A549 (cell line): ENCODE results near the gene PFDN1. TPM values are rescaled to one million over a fixed set of nuclear protein-coding genes. Genes with fewer than 3 reads are reported as not detected.
A peak's percentile ranks its signal among the peaks of the same experiment; 100 is the strongest.
"Not testable (repeated sequence)": the region's sequence is repeated elsewhere in the genome, so short reads cannot be mapped to it uniquely, and the experiment has no call there.

Experiments
- ATAC-seq, 2 experiments: fragments of 200-7000 bp in 1 of 2; fragments of >200 bp in 1 of 2; cut with Nextera tagmentation in 1 of 2; cut with Tn5 transposase in 1 of 2; 3 replicates each; pipeline versions ENCODE4 v1.8.0 to v1.9.1; 2018 to 2020; ENCODE audit warnings: mild to moderate bottlenecking in 1 of 2, moderate library complexity in 1 of 2
- CTCF ChIA-PET: fragments of 300-600 bp; sonication (Branson Sonifier 250); formaldehyde crosslinking; extraction: SDS; loops from one replicate; lab custom pipeline; 2021; ENCODE audit warnings: antibody characterized with exemption, inconsistent platforms; lab: Yijun Ruan, JAX
- POLR2A ChIA-PET: fragments of 350-600 bp; formaldehyde crosslinking; extraction: SDS; loops from one replicate; lab custom pipeline; 2021; ENCODE audit warnings: antibody characterized with exemption, inconsistent platforms; lab: Yijun Ruan, JAX
- DNase-seq, 2 experiments: peaks; one replicate each; pipeline versions ENCODE4 v3.0.0 to v3.0.0-alpha.2; 2011 to 2016; ENCODE audit warnings: low read depth in 1 of 2, low spot score in 1 of 2
- FAIRE-seq: peaks from 2 replicates; lab custom pipeline; 2011; peaks lifted over from hg19 to GRCh38; lab: Jason Lieb, UNC
- H3K27ac ChIP-seq, 2 experiments: fragments of >200 bp; sonication (Bioruptor Twin); formaldehyde crosslinking; 3 replicates each; pipeline ENCODE4 v1.5.1; 2016 to 2017
- H3K4me1 ChIP-seq: fragments of >200 bp; sonication (Bioruptor Twin); formaldehyde crosslinking; 3 replicates; pipeline ENCODE4 v1.6.1; 2016
- H3K4me2 ChIP-seq: fragments of >200 bp; sonication (Bioruptor Twin); formaldehyde crosslinking; 3 replicates; pipeline ENCODE4 v1.6.1; 2016
- H3K4me3 ChIP-seq: fragments of >200 bp; sonication (Bioruptor Twin); formaldehyde crosslinking; 3 replicates; pipeline ENCODE4 v1.5.1; 2016
- H3K9me3 ChIP-seq: fragments of >200 bp; sonication (Bioruptor Twin); formaldehyde crosslinking; 3 replicates; pipeline ENCODE4 v1.6.1; 2016
- CBX8 ChIP-seq: fragments of 200-600 bp; sonication (generic); IDR thresholded peaks from 2 replicates; pipeline ENCODE4 v1.6.1; 2016
- CTCF ChIP-seq: fragments of >200 bp; sonication (Bioruptor Twin); formaldehyde crosslinking; IDR thresholded peaks from 3 replicates; pipeline ENCODE4 v1.5.1; 2016
- FOSL2 ChIP-seq, 2 experiments: fragments of 450-650 bp in 1 of 2; fragments of >200 bp in 1 of 2; sonication (Bioruptor Twin) in 1 of 2; formaldehyde crosslinking; IDR thresholded peaks; 2 replicates each; pipeline versions ENCODE4 v1.5.0 to v1.6.1; 2016 to 2020; ENCODE audit warnings: mild to moderate bottlenecking in 1 of 2, moderate library complexity in 1 of 2
- JUNB ChIP-seq: fragments of >200 bp; sonication (Bioruptor Twin); formaldehyde crosslinking; IDR thresholded peaks from 2 replicates; pipeline ENCODE4 v1.6.1; 2016
- KDM1A ChIP-seq: fragments of 200-600 bp; sonication (generic); IDR thresholded peaks from 2 replicates; pipeline ENCODE4 v1.6.1; 2016; ENCODE audit warnings: low read depth, mild to moderate bottlenecking
- MYC ChIP-seq: IDR thresholded peaks from 2 replicates; pipeline ENCODE4 v1.6.1; 2012; ENCODE audit warnings: mild to moderate bottlenecking, inconsistent platforms, low read length, improper control_type of control experiment, borderline replicate concordance
- NFE2L2 ChIP-seq: fragments of 150-350 bp; conservative IDR thresholded peaks from 2 replicates; pipeline ENCODE4 v1.6.1; 2014; ENCODE audit warnings: low read length
- POLR2A ChIP-seq: IDR thresholded peaks from 2 replicates; pipeline ENCODE4 v1.6.1; 2012; ENCODE audit warnings: mild to moderate bottlenecking, low read length
- POLR2AphosphoS2 ChIP-seq: conservative IDR thresholded peaks from 2 replicates; pipeline ENCODE4 v1.6.1; 2012; ENCODE audit warnings: low read length, improper control_type of control experiment, inconsistent platforms
- SMC3 ChIP-seq: fragments of >200 bp; sonication (Bioruptor Twin); formaldehyde crosslinking; IDR thresholded peaks from 3 replicates; pipeline ENCODE4 v1.6.1; 2018; ENCODE audit warnings: inconsistent platforms
- SREBF2 ChIP-seq: fragments of 450-650 bp; IDR thresholded peaks from 2 replicates; pipeline ENCODE4 v1.6.1; 2014; ENCODE audit warnings: mild to moderate bottlenecking, moderate library complexity
- TFCP2L1 ChIP-seq: fragments of 250-450 bp; sonication (Bioruptor Pico); IDR thresholded peaks from 2 replicates; pipeline ENCODE4 v1.5.0; 2021; ENCODE audit warnings: mild to moderate bottlenecking
- ZC3H11A ChIP-seq: fragments of 450-650 bp; IDR thresholded peaks from 2 replicates; pipeline ENCODE4 v1.6.1; 2014; ENCODE audit warnings: antibody characterized with exemption, mild to moderate bottlenecking
- ZNF302 ChIP-seq: fragments of 250-450 bp; sonication (Bioruptor Pico); IDR thresholded peaks from 2 replicates; pipeline ENCODE4 v1.9.0; 2021; ENCODE audit warnings: inconsistent platforms, mild to moderate bottlenecking, moderate library complexity
- WGBS: methylation state at CpG from one replicate; pipeline ENCODE4 v1.1.6; 2017; ENCODE audit errors: missing lambda C conversion rate; 5-methylcytosine and 5-hydroxymethylcytosine counted together
- polyA plus RNA-seq, 4 experiments: library from polyadenylated mRNA; depleted of rRNA in 3 of 4; stranded (reverse); fragments of >200 nt; fragmentation: RNase III in 1 of 4; extraction: RNeasy Plus Mini Kit Qiagen cat#74134 plus additional on column Dnase treatment in 1 of 4; gene quantifications; 2 replicates in 3 of 4; 3 replicates in 1 of 4; pipeline ENCODE4 v1.2.3, GENCODE V29; 2011 to 2017
- TF ChIP-seq, protein P1 (sequence below): IDR thresholded peaks from 2 replicates; pipeline ENCODE4 v1.6.1; 2012

PFDN1 gene
- polyA plus RNA-seq, 2 of the 4 experiments (the other 2 are of a cell fraction): 90.4 to 201 TPM

GRCh38 chr5:140344683-140345423 lies 42.0 kb upstream of the PFDN1 start:
- peak in 1 of 2 experiments; percentile 61 for DNase-seq
- no peak for FAIRE-seq
- peak overlapping the region in 1 of 2 experiments; percentile 16; a peak in 2 of 6 replicates for H3K27ac ChIP-seq
- WGBS: 72% methylated on average over 3 of the region's 4 CpGs
- H3K4me3 ChIP-seq: peak overlapping the region; percentile 75; the same call in 1 of the 3 replicates
- peak overlapping the region; percentile 87 for H3K4me2 ChIP-seq
- TF ChIP-seq FOSL2 (IDR thresholded peaks at IDR 0.05) (no peak), FOSL2 (CRISPR knock-in tag; IDR thresholded peaks at IDR 0.05) (0 out of 2 replicates have a peak, but pooled peaks have one; percentile 13), ZNF302 (CRISPR knock-in tag) (no peak)
- TF ChIP-seq, protein P1, sequence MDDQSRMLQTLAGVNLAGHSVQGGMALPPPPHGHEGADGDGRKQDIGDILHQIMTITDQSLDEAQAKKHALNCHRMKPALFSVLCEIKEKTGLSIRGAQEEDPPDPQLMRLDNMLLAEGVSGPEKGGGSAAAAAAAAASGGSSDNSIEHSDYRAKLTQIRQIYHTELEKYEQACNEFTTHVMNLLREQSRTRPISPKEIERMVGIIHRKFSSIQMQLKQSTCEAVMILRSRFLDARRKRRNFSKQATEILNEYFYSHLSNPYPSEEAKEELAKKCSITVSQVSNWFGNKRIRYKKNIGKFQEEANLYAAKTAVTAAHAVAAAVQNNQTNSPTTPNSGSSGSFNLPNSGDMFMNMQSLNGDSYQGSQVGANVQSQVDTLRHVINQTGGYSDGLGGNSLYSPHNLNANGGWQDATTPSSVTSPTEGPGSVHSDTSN: no peak
- CTCF ChIA-PET: interaction anchor here (0.5 to 36.9 kb wide), 30 partner anchors 10 to 1021 kb away, joined by 3 to 1613 read pairs (median 8); partner anchors contain the start of genes PFDN1 and SLC4A9
- POLR2A ChIA-PET: interaction anchor here (0.8 to 2.5 kb wide), 7 partner anchors 8 to 102 kb away, joined by 3 to 46 read pairs (median 11); partner anchors contain the start of gene PFDN1
- ATAC-seq: peak; percentile 6 to 28; a peak in 4 of 6 replicates
- peaks cover 22% of the 10 kb centered on the region for H3K4me1 ChIP-seq
- no peaks in the 10 kb centered on the region for H3K9me3 ChIP-seq

DNA sequence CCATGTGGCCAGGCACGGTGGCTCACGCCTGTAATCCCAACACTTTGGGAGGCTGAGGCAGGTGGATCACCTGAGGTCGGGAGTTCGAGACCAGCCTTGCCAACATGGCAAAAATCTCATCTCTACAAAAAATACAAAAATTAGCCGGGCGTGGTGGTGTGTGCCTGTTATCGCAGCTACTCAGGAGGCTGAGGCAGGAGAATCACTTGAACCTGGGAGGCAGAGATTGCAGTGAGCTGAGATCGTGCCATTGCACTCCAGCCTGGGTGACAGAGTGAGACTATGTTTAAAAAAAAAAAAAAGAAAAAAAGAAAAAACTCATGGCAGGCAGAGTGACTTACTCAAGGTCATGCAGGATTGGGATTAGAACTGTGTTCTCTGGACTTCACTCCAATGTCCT lies 40.9 kb upstream of the PFDN1 start:
- POLR2A ChIA-PET, DNase-seq, H3K9me3 ChIP-seq, H3K4me3 ChIP-seq, H3K4me2 ChIP-seq, H3K27ac ChIP-seq, FAIRE-seq, ATAC-seq: not testable (repeated sequence)
- H3K4me1 ChIP-seq: peaks cover 23% of the 10 kb centered on the region
- WGBS: 96% methylated on average over 8 of the region's 8 CpGs
- CTCF ChIA-PET: interaction anchor here (0.6 to 36.9 kb wide), 6 partner anchors 8 to 198 kb away, joined by 3 to 1613 read pairs (median 25); no protein-coding TSS in a partner anchor

DNA sequence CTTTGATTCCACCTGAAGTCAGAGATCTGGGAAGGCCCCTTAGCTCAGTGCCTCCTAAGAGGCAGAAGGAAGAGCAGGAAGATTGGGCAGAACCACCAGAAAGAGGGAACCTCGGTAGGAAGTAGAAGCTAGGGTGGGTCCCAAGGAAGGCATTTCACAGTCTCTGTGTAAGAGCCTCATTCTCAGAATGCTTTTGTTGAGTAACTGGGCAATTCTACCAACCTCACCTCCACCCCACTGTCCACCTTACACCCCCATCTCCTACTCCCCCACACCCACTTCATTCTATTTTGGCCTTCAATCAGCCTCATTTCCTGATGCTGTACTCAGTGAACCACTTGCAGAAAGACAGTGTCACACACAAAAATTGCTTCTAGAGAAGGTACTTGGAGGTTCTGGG lies 40.0 kb upstream of the PFDN1 start:
- ATAC-seq: no peak
- DNase-seq: no peak
- Histone ChIP-seq H3K4me3 (no peak overlapping the region), H3K27ac (no peak overlapping the region), H3K4me1 (peaks cover 29% of the 10 kb centered on the region), H3K9me3 (no peaks in the 10 kb centered on the region), H3K4me2 (no peak overlapping the region)
- WGBS: 64% methylated on average over 1 of the region's 1 CpG
- ChIA-PET POLR2A (no interaction called here), CTCF (interaction anchor here (0.9 to 36.9 kb wide), 4 partner anchors 7 to 122 kb away, joined by 3 to 1613 read pairs (median 18); no protein-coding TSS in a partner anchor)
- no peak for FAIRE-seq
- TF ChIP-seq, protein P1: no peak
- TF ChIP-seq KDM1A: no peak
- no peak for TF ChIP-seq JUNB
- TF ChIP-seq POLR2A: no peak
- TF ChIP-seq SMC3: no peak
- no peak for TF ChIP-seq MYC
- TF ChIP-seq TFCP2L1 (CRISPR knock-in tag): no peak
- no peak for TF ChIP-seq SREBF2
- no peak for TF ChIP-seq CBX8
- TF ChIP-seq NFE2L2: no peak
- TF ChIP-seq CTCF: no peak
- TF ChIP-seq POLR2AphosphoS2: no peak
- TF ChIP-seq ZC3H11A: no peak
